Measurements from ENCODE around the gene NBEAL2. TPM values are rescaled to one million over a fixed set of nuclear protein-coding genes. Genes with fewer than 3 reads are reported as not detected.

NBEAL2 gene
- total and polyA plus RNA-seq, 5 donors from 2014 or later = 4.7 to 429 (median 10.1) TPM

DNA sequence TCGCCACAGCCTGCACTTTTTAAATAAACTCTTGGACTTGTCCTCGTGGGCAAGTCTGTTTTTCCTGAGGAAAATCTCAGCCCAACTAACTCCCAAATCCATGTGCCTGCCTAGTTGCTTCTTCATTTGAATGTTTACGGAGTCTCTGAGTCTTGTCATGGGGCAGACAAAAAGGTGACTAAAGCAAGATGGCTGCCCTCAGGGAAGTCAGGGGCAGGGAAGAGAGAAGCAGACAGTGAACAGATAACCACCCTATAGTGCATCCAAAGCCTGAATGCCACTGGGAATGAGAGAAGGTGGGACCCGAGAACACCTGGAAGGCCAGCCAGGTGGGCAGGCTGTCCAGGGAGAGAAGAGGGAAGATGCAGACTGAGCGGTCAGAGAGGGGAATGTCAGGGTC lies 24.3 kb upstream of the NBEAL2 start:
- Histone ChIP-seq H3K27ac (ENCODE audit: insufficient read depth, low read length, poor library complexity, severe bottlenecking) (peak overlapping the region; percentile 68), H3K4me1 (ENCODE audit: control insufficient read depth, insufficient read depth, low read length, poor library complexity, severe bottlenecking) (peaks cover 90% of the 10 kb centered on the region), H3K4me3 (ENCODE audit: low read depth, low read length) (peak overlapping the region; percentile 41), H3K36me3 (ENCODE audit: control insufficient read depth, insufficient read depth, low read length) (peaks cover 2% of the 10 kb centered on the region), H3K9me3 (ENCODE audit: control insufficient read depth in 2 of 2, low read length in 2 of 2) (no peaks in the 10 kb centered on the region), H3K27me3 (ENCODE audit: control insufficient read depth, insufficient read depth, low read length) (no peaks in the 10 kb centered on the region)
- Mint-ChIP-seq H3K4me1 (peaks cover 22 to 93% (median 76%) of the 10 kb centered on the region in 4 donors), H3K27ac (peak overlapping the region; percentile 90 to 95 (median 93)), H3K27me3 (no peaks in the 10 kb centered on the region), H3K4me3 (peak overlapping the region; percentile 28 to 75 (median 52)), H3K9me3 (no peaks in the 10 kb centered on the region), H3K36me3 (no peaks in the 10 kb centered on the region)
- ATAC-seq (ENCODE audit: low read depth in 2 of 2) (no peak), DNase-seq (no peak)

DNA sequence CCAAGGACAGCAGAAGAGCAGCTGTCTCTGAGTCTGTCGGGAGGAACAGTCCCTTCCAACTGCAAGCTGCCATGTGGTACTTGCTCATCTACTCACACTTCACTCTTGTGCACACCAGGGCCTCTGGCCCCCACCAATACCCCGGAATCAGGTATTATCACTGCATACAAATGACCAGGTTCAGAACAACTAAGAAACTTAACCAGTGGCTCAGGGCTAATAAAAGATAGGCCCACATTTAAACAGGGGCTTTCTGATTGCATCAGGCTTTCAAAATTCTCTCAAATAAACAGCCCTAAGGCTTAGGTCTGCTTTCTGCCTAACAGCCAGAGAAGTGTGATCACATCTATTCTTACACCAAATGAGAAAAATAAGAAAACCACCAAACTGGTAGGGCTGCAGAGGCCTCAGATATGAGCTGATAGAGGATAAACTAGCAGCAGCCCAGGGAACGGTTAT lies 23.6 kb upstream of the NBEAL2 start:
- Histone ChIP-seq H3K27ac (ENCODE audit: insufficient read depth, low read length, poor library complexity, severe bottlenecking) (peak overlapping the region; percentile 68), H3K9me3 (ENCODE audit: control insufficient read depth in 2 of 2, low read length in 2 of 2) (no peaks in the 10 kb centered on the region), H3K27me3 (ENCODE audit: control insufficient read depth, insufficient read depth, low read length) (no peaks in the 10 kb centered on the region), H3K4me1 (ENCODE audit: control insufficient read depth, insufficient read depth, low read length, poor library complexity, severe bottlenecking) (peaks cover 90% of the 10 kb centered on the region), H3K36me3 (ENCODE audit: control insufficient read depth, insufficient read depth, low read length) (peaks cover 2% of the 10 kb centered on the region), H3K4me3 (ENCODE audit: low read depth, low read length) (peak overlapping the region; percentile 41)
- Mint-ChIP-seq H3K4me3 (peak overlapping the region; percentile 13 to 84 (median 72)), H3K4me1 (peaks cover 22 to 94% (median 77%) of the 10 kb centered on the region in 4 donors), H3K27me3 (no peaks in the 10 kb centered on the region), H3K27ac (peak overlapping the region; percentile 90 to 95 (median 93)), H3K9me3 (no peaks in the 10 kb centered on the region), H3K36me3 (peaks cover 3% of the 10 kb centered on the region)
- ATAC-seq (ENCODE audit: low read depth in 2 of 2) (peak in 1 of 2 donors; percentile 15), DNase-seq (peak in 1 of 3 donors; percentile 31)

- Histone ChIP-seq H3K36me3 (ENCODE audit: control insufficient read depth, insufficient read depth, low read length) (peaks cover 2% of the 10 kb centered on the region), H3K4me3 (ENCODE audit: low read depth, low read length) (no peak overlapping the region), H3K27me3 (ENCODE audit: control insufficient read depth, insufficient read depth, low read length) (no peaks in the 10 kb centered on the region), H3K4me1 (ENCODE audit: control insufficient read depth, insufficient read depth, low read length, poor library complexity, severe bottlenecking) (peaks cover 90% of the 10 kb centered on the region), H3K27ac (ENCODE audit: insufficient read depth, low read length, poor library complexity, severe bottlenecking) (peak overlapping the region; percentile 68), H3K9me3 (ENCODE audit: control insufficient read depth in 2 of 2, low read length in 2 of 2) (no peaks in the 10 kb centered on the region)
- Mint-ChIP-seq H3K4me1 (peaks cover 30 to 99% (median 82%) of the 10 kb centered on the region in 4 donors), H3K36me3 (peaks cover 3% of the 10 kb centered on the region), H3K9me3 (no peaks in the 10 kb centered on the region), H3K4me3 (peak overlapping the region in 1 of 4 donors; percentile 21), H3K27ac (peak overlapping the region in 2 of 3 donors; percentile 65 to 90), H3K27me3 (no peaks in the 10 kb centered on the region)
- ATAC-seq (ENCODE audit: low read depth in 2 of 2) (no peak), DNase-seq (no peak)
Measured at GRCh38 chr3:46957092-46957820, 22.2 kb upstream of the NBEAL2 start.

DNA sequence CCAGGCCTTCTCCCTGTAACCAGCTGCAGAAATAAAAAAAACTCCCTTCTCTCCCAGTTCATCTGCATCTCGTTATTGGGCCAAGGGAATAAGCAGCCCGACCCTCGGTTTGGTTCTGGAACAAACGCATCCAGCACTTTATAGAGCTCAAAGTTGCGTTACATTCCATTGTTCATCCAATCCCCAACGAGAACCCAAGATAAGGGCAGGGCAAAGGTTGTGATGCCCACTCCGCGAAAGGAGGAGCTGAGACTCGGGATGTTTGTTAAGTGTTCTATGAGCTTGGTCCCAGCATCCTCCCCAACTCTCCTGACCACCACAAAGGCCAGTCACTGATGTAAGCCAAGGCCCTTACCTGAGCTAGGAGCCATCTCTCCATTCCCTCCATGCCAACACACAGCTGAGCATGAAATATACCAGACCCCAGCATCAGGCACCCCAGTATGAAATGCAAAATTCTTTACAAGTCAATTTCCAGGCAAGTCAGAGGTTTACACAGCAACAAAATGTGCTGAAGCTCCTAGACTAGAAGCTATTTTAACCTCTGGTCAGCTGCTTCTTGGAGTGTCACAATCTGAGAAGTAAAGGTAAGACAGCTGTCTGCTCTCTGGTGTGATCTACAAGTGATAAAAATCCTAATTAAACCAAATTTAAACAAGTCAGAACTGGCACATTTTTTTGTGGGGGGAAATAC lies 20.9 kb upstream of the NBEAL2 start:
- no peak for ATAC-seq (ENCODE audit: low read depth in 2 of 2)
- no peaks in the 10 kb centered on the region for H3K27me3 Mint-ChIP-seq
- Histone ChIP-seq H3K4me1 (ENCODE audit: control insufficient read depth, insufficient read depth, low read length, poor library complexity, severe bottlenecking) (peaks cover 84% of the 10 kb centered on the region), H3K27me3 (ENCODE audit: control insufficient read depth, insufficient read depth, low read length) (no peaks in the 10 kb centered on the region), H3K9me3 (ENCODE audit: control insufficient read depth in 2 of 2, low read length in 2 of 2) (no peaks in the 10 kb centered on the region), H3K36me3 (ENCODE audit: control insufficient read depth, insufficient read depth, low read length) (peaks cover 2% of the 10 kb centered on the region), H3K4me3 (ENCODE audit: low read depth, low read length) (peak overlapping the region; percentile 42), H3K27ac (ENCODE audit: insufficient read depth, low read length, poor library complexity, severe bottlenecking) (peak overlapping the region; percentile 61)
- DNase-seq = no peak
- peaks cover 22 to 96% (median 76%) of the 10 kb centered on the region in 4 donors for H3K4me1 Mint-ChIP-seq
- H3K4me3 Mint-ChIP-seq = peak overlapping the region; percentile 3 to 72 (median 24)
- peak overlapping the region; percentile 89 to 95 (median 93) for H3K27ac Mint-ChIP-seq
- no peaks in the 10 kb centered on the region for H3K9me3 Mint-ChIP-seq
- peaks cover 10% of the 10 kb centered on the region for H3K36me3 Mint-ChIP-seq

- peak; percentile 65 to 66 for ATAC-seq (ENCODE audit: low read depth in 2 of 2)
- H3K36me3 Mint-ChIP-seq = peaks cover 10% of the 10 kb centered on the region
- peak overlapping the region; percentile 42 for H3K4me3 ChIP-seq (ENCODE audit: low read depth, low read length)
- no peaks in the 10 kb centered on the region for H3K27me3 ChIP-seq (ENCODE audit: control insufficient read depth, insufficient read depth, low read length)
- peaks cover 2% of the 10 kb centered on the region for H3K36me3 ChIP-seq (ENCODE audit: control insufficient read depth, insufficient read depth, low read length)
- H3K9me3 Mint-ChIP-seq = no peaks in the 10 kb centered on the region
- peak in 1 of 3 donors; percentile 35 for DNase-seq
- peaks cover 20 to 91% (median 71%) of the 10 kb centered on the region in 4 donors for H3K4me1 Mint-ChIP-seq
- H3K27me3 Mint-ChIP-seq = no peaks in the 10 kb centered on the region
- peaks cover 79% of the 10 kb centered on the region for H3K4me1 ChIP-seq (ENCODE audit: control insufficient read depth, insufficient read depth, low read length, poor library complexity, severe bottlenecking)
- H3K9me3 ChIP-seq (ENCODE audit: control insufficient read depth in 2 of 2, low read length in 2 of 2) = no peaks in the 10 kb centered on the region
- peak overlapping the region; percentile 61 for H3K27ac ChIP-seq (ENCODE audit: insufficient read depth, low read length, poor library complexity, severe bottlenecking)
- peak overlapping the region; percentile 17 to 79 (median 54) for H3K4me3 Mint-ChIP-seq
- peak overlapping the region; percentile 89 to 95 (median 93) for H3K27ac Mint-ChIP-seq
Measured at GRCh38 chr3:46959161-46959511, 20.3 kb upstream of the NBEAL2 start.

GRCh38 chr3:46960081-46960701 lies 19.3 kb upstream of the NBEAL2 start:
- no peaks in the 10 kb centered on the region for H3K27me3 Mint-ChIP-seq
- H3K9me3 Mint-ChIP-seq = no peaks in the 10 kb centered on the region
- H3K36me3 Mint-ChIP-seq = peaks cover 10% of the 10 kb centered on the region
- Histone ChIP-seq H3K4me3 (ENCODE audit: low read depth, low read length) (peak overlapping the region; percentile 4), H3K27me3 (ENCODE audit: control insufficient read depth, insufficient read depth, low read length) (no peaks in the 10 kb centered on the region), H3K4me1 (ENCODE audit: control insufficient read depth, insufficient read depth, low read length, poor library complexity, severe bottlenecking) (peaks cover 71% of the 10 kb centered on the region), H3K9me3 (ENCODE audit: control insufficient read depth in 2 of 2, low read length in 2 of 2) (no peaks in the 10 kb centered on the region), H3K36me3 (ENCODE audit: control insufficient read depth, insufficient read depth, low read length) (peaks cover 2% of the 10 kb centered on the region), H3K27ac (ENCODE audit: insufficient read depth, low read length, poor library complexity, severe bottlenecking) (peak overlapping the region; percentile 61)
- peaks cover 20 to 84% (median 62%) of the 10 kb centered on the region in 4 donors for H3K4me1 Mint-ChIP-seq
- DNase-seq (no peak), ATAC-seq (ENCODE audit: low read depth in 2 of 2) (no peak)
- H3K4me3 Mint-ChIP-seq = peak overlapping the region in 3 of 4 donors; percentile 31 to 84 (median 77)
- peak overlapping the region; percentile 67 to 93 (median 89) for H3K27ac Mint-ChIP-seq

- H3K4me1 ChIP-seq (ENCODE audit: control insufficient read depth, insufficient read depth, low read length, poor library complexity, severe bottlenecking) = peaks cover 71% of the 10 kb centered on the region
- H3K9me3 Mint-ChIP-seq = no peaks in the 10 kb centered on the region
- peak overlapping the region in 3 of 4 donors; percentile 31 to 84 (median 62) for H3K4me3 Mint-ChIP-seq
Measured at GRCh38 chr3:46960835-46961234, 18.6 kb upstream of the NBEAL2 start.

More at GRCh38 chr3:46960835-46961234, 18.6 kb upstream of the NBEAL2 start:
- Histone ChIP-seq H3K27ac (ENCODE audit: insufficient read depth, low read length, poor library complexity, severe bottlenecking) (peak overlapping the region; percentile 35), H3K36me3 (ENCODE audit: control insufficient read depth, insufficient read depth, low read length) (peaks cover 2% of the 10 kb centered on the region), H3K27me3 (ENCODE audit: control insufficient read depth, insufficient read depth, low read length) (no peaks in the 10 kb centered on the region), H3K4me3 (ENCODE audit: low read depth, low read length) (no peak overlapping the region), H3K9me3 (ENCODE audit: control insufficient read depth in 2 of 2, low read length in 2 of 2) (no peaks in the 10 kb centered on the region)
- H3K4me1 Mint-ChIP-seq = peaks cover 18 to 84% (median 63%) of the 10 kb centered on the region in 4 donors
- H3K36me3 Mint-ChIP-seq = peaks cover 16% of the 10 kb centered on the region
- no peaks in the 10 kb centered on the region for H3K27me3 Mint-ChIP-seq
- ATAC-seq (ENCODE audit: low read depth in 2 of 2) (no peak), DNase-seq (no peak)
- H3K27ac Mint-ChIP-seq = peak overlapping the region in 2 of 3 donors; percentile 89 to 93

All from CD4-positive, CD25-positive, alpha-beta regulatory T cell (primary cell).